NB4 (cell line): Measurements from ENCODE around the gene WNT3.

ENCODE experiments used
- CTCF ChIP-seq: IDR thresholded peaks from one replicate; pipeline ENCODE4 v1.5.1; 2012; ENCODE audit warnings: low read depth, low read length
- POLR2A ChIP-seq: IDR thresholded peaks from 2 replicates; pipeline ENCODE4 v1.6.1; 2011; ENCODE audit warnings: mild to moderate bottlenecking; ENCODE audit not compliant: insufficient read length; ENCODE audit errors: extremely low read depth
- TF ChIP-seq, protein P1 (sequence below): IDR thresholded peaks from 2 replicates; pipeline ENCODE4 v1.6.1; 2011; ENCODE audit warnings: low read depth, low read length

GRCh38 chr17:46812624-46813318, 5.7 kb downstream of the WNT3 start:
- TF ChIP-seq CTCF = no peak
- no peak for TF ChIP-seq POLR2A
- TF ChIP-seq, protein P1, sequence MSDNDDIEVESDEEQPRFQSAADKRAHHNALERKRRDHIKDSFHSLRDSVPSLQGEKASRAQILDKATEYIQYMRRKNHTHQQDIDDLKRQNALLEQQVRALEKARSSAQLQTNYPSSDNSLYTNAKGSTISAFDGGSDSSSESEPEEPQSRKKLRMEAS = no peak
